Anterior cingulate cortex (tissue), 58 donors: ENCODE data around the gene PACSIN2.
"Not testable (repeated sequence)": the region's sequence is repeated elsewhere in the genome, so short reads cannot be mapped to it uniquely, and the experiment has no call there.

Experiments used
- DNase-seq, 58 donors: peaks; one replicate each; lab custom pipeline; 2025; lab: John Stamatoyannopoulos, UW

The PACSIN2 gene

GRCh38 chr22:42931421-42932196 lies 83.3 kb downstream of the PACSIN2 start:
- no peak for DNase-seq

- no peak for DNase-seq
Observed at GRCh38 chr22:42930810-42931420, 84.0 kb downstream of the PACSIN2 start.

GRCh38 chr22:42929838-42930155 lies 85.2 kb downstream of the PACSIN2 start:
- DNase-seq = no peak

GRCh38 chr22:42928969-42929837 lies 85.7 kb downstream of the PACSIN2 start:
- DNase-seq = peak in 3 of 58 donors; percentile 11 to 35 (median 18)

- DNase-seq = no peak
Observed at GRCh38 chr22:42927966-42928365, 87.0 kb downstream of the PACSIN2 start.

- no peak for DNase-seq
Observed at GRCh38 chr22:42926768-42927167, 88.2 kb downstream of the PACSIN2 start.

- no peak for DNase-seq
Observed at GRCh38 chr22:42926104-42926503, 88.8 kb downstream of the PACSIN2 start.

GRCh38 chr22:42925598-42925997 lies 89.4 kb downstream of the PACSIN2 start:
- DNase-seq = no peak

- DNase-seq = not testable (repeated sequence)
Observed at GRCh38 chr22:42925031-42925430, 89.9 kb downstream of the PACSIN2 start.

GRCh38 chr22:42924436-42924835 lies 90.5 kb downstream of the PACSIN2 start:
- no peak for DNase-seq

- no peak for DNase-seq
Observed at GRCh38 chr22:42922374-42923191, 92.4 kb downstream of the PACSIN2 start.

GRCh38 chr22:42920101-42920820 lies 94.7 kb downstream of the PACSIN2 start:
- DNase-seq = no peak

- DNase-seq = no peak
Observed at GRCh38 chr22:42919199-42919598, 95.8 kb downstream of the PACSIN2 start.

- DNase-seq = no peak
Observed at GRCh38 chr22:42918500-42918899, 96.4 kb downstream of the PACSIN2 start.

- not testable (repeated sequence) for DNase-seq
Observed at GRCh38 chr22:42917358-42917757, 97.6 kb downstream of the PACSIN2 start.

- no peak for DNase-seq
Observed at GRCh38 chr22:42915980-42916765, 98.8 kb downstream of the PACSIN2 start.

GRCh38 chr22:42914511-42915076 lies 100.4 kb downstream of the PACSIN2 start:
- no peak for DNase-seq

GRCh38 chr22:42913874-42914510 lies 101.0 kb downstream of the PACSIN2 start:
- DNase-seq = no peak
